ENCODE data around the gene PITPNM3. TPM values are rescaled to one million over a fixed set of nuclear protein-coding genes. Genes with fewer than 3 reads are reported as not detected.

PITPNM3 gene
- total and polyA plus RNA-seq, 2 of the 8 experiments (the other 6 are each of a cell fraction or from before 2014, with no cell fraction given) = 1.7 to 3.1 TPM

DNA sequence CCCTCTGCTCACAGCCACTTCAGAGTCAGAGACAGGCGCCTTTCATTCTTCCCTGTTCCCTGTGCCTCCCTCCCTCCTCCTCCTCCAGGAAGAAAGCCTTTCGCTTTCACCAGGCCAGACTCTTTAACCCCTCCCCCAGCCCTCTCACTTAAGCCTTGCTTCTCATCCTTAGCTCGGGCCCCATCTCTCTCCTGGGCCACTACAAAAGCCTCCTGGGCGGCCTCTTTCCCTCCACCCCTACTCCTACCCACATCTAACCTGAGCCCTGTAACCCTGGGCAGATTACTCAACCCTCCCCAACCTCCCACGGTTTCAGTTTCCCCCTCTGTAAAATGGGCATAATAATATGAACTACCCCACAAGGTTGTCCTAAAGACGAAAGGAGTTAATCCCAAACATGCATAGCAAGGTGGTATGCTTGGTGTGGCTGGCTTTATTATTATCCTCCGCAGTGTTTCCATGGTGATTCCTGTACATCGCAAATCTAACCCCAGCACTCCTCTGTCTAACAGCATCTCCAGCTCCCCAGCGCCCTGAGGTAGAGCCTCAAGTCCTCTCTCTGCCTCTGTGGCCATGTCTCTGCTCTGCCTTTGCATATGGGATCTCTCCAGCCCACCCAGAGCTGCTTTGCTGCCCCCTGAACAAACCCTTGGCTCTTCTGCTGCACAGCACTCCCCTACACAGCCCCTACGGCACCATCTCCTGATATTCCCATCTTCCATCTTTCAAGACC lies 94.4 kb downstream of the PITPNM3 start:
- H3K9ac ChIP-seq (replicated peaks in 1 of 4; ENCODE audit: extremely low read depth in 1 of 4, low read depth in 3 of 4, low read length in 3 of 4) = no peak overlapping the region
- 54% methylated on average over 10 of the region's 10 CpGs; no CpG with 5 or more reads in 1 of the 2 experiments for WGBS, 2 experiments (ENCODE audit: extremely low coverage in 1 of 2, insufficient coverage in 1 of 2, insufficient read length in 1 of 2, insufficient replicate concordance in 2 of 2, low coverage in 1 of 2, low lambda C conversion rate in 2 of 2, missing lambda C conversion rate in 1 of 2)
- peak overlapping the region; percentile 84 for H4K91ac ChIP-seq (replicated peaks; ENCODE audit: insufficient read length, low read length)
- H3K4ac ChIP-seq (replicated peaks; ENCODE audit: insufficient read length, low read depth, low read length) = peak overlapping the region; percentile 25
- 0 out of 2 replicates have a peak overlapping the region, but pooled peaks have one; percentile 75 for H2BK15ac ChIP-seq (ENCODE audit: low read length)
- no peak overlapping the region for H3K23ac ChIP-seq (ENCODE audit: insufficient read length)
- peak; percentile 68 for FAIRE-seq
- H3K27ac ChIP-seq (ENCODE audit: low read depth, low read length) = no peak overlapping the region
- H3K23me2 ChIP-seq (ENCODE audit: low read depth, low read length) = no peaks in the 10 kb centered on the region
- no peaks in the 10 kb centered on the region for H4K20me1 ChIP-seq (replicated peaks in 1 of 2; ENCODE audit: control insufficient read depth in 1 of 2, insufficient read depth in 2 of 2, low read length in 2 of 2)
- H2BK12ac ChIP-seq (ENCODE audit: low read depth, low read length) = peak overlapping the region; percentile 97; the same call in 1 of the 2 replicates
- no peaks in the 10 kb centered on the region; a peak in 2 of 7 replicates for H3K27me3 ChIP-seq (replicated peaks in 1 of 4; ENCODE audit: control insufficient read depth in 3 of 4, extremely low read depth in 1 of 4, insufficient read depth in 3 of 4, low read length in 3 of 4)
- H3K18ac ChIP-seq (ENCODE audit: extremely low read depth, low read length) = peak overlapping the region; percentile 95; the same call in 1 of the 2 replicates
- H4K5ac ChIP-seq (ENCODE audit: insufficient read length, low read depth, low read length) = no peak overlapping the region
- H3K9me3 ChIP-seq (ENCODE audit: insufficient read depth in 2 of 2, low read depth in 1 of 2, low read length in 1 of 2) = no peaks in the 10 kb centered on the region
- peak overlapping the region; percentile 59 for H2BK120ac ChIP-seq (replicated peaks; ENCODE audit: low read depth, low read length)
- peak overlapping the region; percentile 32 to 50; a peak in 3 of 4 replicates for H3K4me2 ChIP-seq (ENCODE audit: insufficient read depth in 1 of 2, low read depth in 2 of 2, low read length in 2 of 2)
- DNase-seq (ENCODE audit: low read depth in 1 of 2, low spot score in 2 of 2) = no peak
- no peak overlapping the region for H4K8ac ChIP-seq (ENCODE audit: extremely low read depth, insufficient read depth, low read length)
- no peak overlapping the region for H3K56ac ChIP-seq (replicated peaks; ENCODE audit: insufficient read length, low read depth, low read length)
- H3K4me3 ChIP-seq (ENCODE audit: extremely low read depth in 1 of 4, insufficient read depth in 2 of 4, low read depth in 3 of 4, low read length in 4 of 4) = peak overlapping the region in 2 of 4 experiments; percentile 13 to 14; a peak in 1 of 8 replicates
- ChIA-PET POLR2A (ENCODE audit: partially characterized antibody) (interaction anchor here (0.9 to 7.4 kb wide), 5 partner anchors 8 to 98 kb away, joined by 3 to 34 read pairs (median 6); partner anchors contain the start of gene PIMREG), CTCF (ENCODE audit: partially characterized antibody) (interaction anchor here (1.0 to 8.3 kb wide), 6 partner anchors 8 to 96 kb away, joined by 3 to 68 read pairs (median 3); no protein-coding TSS in a partner anchor)
- H2BK5ac ChIP-seq (ENCODE audit: low read depth, low read length) = peak overlapping the region; percentile 66; the same call in 1 of the 2 replicates
- no peak overlapping the region for H3K14ac ChIP-seq (ENCODE audit: insufficient read length)
- peak overlapping the region; percentile 75 for H2BK20ac ChIP-seq (ENCODE audit: low read length)
- H3K79me1 ChIP-seq (ENCODE audit: low read depth, low read length) = no peaks in the 10 kb centered on the region
- H2AFZ ChIP-seq (ENCODE audit: low read length) = 0 out of 2 replicates have a peak overlapping the region, but pooled peaks have one; percentile 16
- H3K36me3 ChIP-seq (ENCODE audit: control insufficient read depth in 2 of 4, insufficient read depth in 4 of 4, low read length in 3 of 4) = no peaks in the 10 kb centered on the region
- H2AK5ac ChIP-seq (ENCODE audit: low read depth, low read length) = peak overlapping the region; percentile 71; the same call in 1 of the 2 replicates
- H3K79me2 ChIP-seq (ENCODE audit: control insufficient read depth in 1 of 2, insufficient read depth in 2 of 2, low read length in 2 of 2) = no peaks in the 10 kb centered on the region
- H3K4me1 ChIP-seq (replicated peaks in 1 of 4; ENCODE audit: control insufficient read depth in 3 of 4, insufficient read depth in 4 of 4, low read length in 3 of 4) = peaks cover 4 to 26% (median 20%) of the 10 kb centered on the region in 4 experiments
- TF ChIP-seq KDM1A (IDR thresholded peaks at IDR 0.05; ENCODE audit: borderline replicate concordance, low read length) (peak; percentile 97), TBP (IDR thresholded peaks at IDR 0.05; ENCODE audit: low read depth, low read length) (no peak), HDAC6 (IDR thresholded peaks at IDR 0.05; ENCODE audit: low read depth, low read length) (no peak), CEBPB (IDR thresholded peaks at IDR 0.05; ENCODE audit: low read depth, low read length) (0 out of 2 replicates have a peak, but pooled peaks have one; percentile 49), NANOG (IDR thresholded peaks at IDR 0.05; ENCODE audit: insufficient read depth, low read depth, low read length, poor library complexity, severe bottlenecking) (peak; percentile 37), KDM5A (IDR thresholded peaks at IDR 0.05; ENCODE audit: low read length) (no peak), RBBP5 (IDR thresholded peaks at IDR 0.05; ENCODE audit: borderline replicate concordance, low read depth, low read length) (0 out of 2 replicates have a peak, but pooled peaks have one; percentile 64), EGR1 (IDR thresholded peaks at IDR 0.05; ENCODE audit: borderline replicate concordance, low read depth, low read length) (0 out of 2 replicates have a peak, but pooled peaks have one; percentile 30), RXRA (IDR thresholded peaks at IDR 0.05; ENCODE audit: insufficient read depth, low read depth, low read length) (no peak), RNF2 (IDR thresholded peaks at IDR 0.05; ENCODE audit: borderline replicate concordance, low read depth, low read length, missing control alignments, poor library complexity, severe bottlenecking) (no peak)
